Activated gamma-delta T cell treated with Interleukin-2 at 50 U/mL for 16 hours (primary cell): ENCODE data around the gene CDC42SE1.

Experiments
- DNase-seq: peaks from one replicate; pipeline ENCODE4 v3.0.0-alpha.2; 2020

CDC42SE1 gene

DNA sequence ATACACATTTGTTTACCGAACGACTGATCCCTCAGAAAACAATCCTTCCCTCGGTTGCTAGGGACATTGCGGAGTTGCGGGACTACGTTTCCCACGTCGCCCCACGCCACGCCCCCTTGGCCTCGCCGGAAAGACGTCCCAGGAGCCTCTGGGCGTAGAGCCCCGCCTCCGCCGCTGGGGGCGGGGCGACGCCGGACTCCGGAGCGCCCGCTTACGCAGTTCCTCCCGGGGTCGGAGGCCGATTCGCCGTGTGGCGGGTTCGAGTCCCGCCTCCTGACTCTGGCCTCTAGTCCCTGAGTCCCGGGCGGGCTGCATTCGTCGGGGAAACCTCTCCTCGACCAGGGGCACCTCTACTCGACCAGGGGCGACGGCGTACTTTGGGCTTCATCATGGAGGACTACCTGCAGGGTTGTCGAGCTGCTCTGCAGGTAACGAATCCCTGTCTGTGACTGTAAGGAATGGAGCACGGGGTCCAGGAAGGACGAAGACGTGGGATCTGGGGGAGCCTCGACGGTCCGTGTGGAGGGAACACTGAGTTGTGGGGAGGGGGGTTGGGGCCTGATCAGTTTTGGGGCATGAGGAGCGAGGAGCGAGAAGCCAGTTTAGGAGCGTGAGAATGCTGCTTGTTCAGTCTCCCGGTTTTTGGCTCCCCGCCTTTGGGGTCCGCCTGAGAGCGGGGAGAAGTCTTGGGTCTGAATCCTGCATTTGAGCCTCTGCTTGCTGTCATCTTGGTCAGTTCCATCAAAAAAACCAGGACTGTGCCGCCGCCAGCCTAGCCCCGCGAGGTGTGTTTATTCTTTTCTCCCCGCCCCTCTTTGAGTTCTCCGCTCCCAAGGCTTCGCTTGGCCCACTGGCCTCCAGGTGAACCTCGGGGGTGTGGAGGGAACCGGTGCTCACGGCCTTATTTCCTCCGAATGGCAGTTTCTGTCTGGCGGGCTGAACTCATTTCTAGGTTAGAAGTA lies 50.9 kb downstream of the CDC42SE1 start, which contains the start of gene PRUNE1:
TSS of gene PRUNE1 (plus strand) at position 206 of the 962 bp plus-strand sequence. CDS start at position 390, 184 bp downstream.
- DNase-seq: peak; percentile 95

- no peak for DNase-seq
Measured at GRCh38 chr1:151007853-151008243, 51.6 kb downstream of the CDC42SE1 start.

- no peak for DNase-seq
Measured at GRCh38 chr1:151006327-151007052, 52.9 kb downstream of the CDC42SE1 start, which contains the start of gene MINDY1. TSS of gene MINDY1 (minus strand) at chr1:151006902. CDS start at chr1:151002617, 4,285 bp downstream.

DNA sequence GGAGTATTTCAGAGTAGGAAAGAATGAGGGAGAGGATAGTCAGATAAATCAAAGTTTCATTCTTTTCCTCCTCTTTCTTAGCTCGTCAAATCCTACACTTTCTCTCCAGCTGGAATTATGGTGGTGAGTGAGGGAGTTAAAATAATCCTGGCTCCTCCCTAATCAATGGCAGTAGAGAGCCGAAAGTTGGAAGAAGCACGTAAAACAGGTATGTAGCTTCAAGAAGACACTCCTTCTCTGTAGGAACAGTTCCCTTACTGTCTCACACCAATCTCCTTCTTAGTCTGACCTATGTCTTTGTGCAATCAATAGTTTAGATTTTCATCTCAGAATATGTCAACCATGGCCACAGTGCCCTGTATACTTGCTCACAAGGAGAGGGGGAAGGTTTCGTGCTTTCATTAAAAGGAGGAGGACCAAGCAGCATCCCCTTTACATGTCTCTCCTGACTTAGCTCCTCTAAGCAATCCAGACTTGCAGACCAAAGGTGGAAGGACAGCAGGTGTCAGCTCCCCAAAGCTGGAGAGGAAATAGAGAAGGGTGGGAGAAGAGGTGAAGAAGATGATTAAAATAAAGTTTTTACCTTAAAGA lies 53.6 kb downstream of the CDC42SE1 start:
- DNase-seq: no peak

DNA sequence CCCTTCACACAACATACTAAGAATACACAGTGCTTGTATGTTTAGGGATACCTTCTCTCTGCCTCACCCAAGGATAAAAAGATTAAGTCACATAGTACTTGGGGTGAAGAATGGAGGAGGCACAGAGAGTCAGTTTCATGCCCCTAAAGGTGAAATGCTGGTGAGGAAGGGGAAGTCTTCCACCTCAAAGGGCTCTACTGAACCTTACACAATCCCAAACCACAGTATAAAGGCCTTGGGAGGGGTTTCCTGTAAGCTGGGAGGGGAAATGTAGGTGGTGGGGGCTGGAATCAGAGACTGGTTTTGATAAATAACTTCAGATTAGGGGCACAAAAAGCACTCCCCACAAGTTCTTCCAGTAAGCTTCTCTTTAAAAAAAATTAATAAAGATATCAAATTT lies 56.2 kb downstream of the CDC42SE1 start:
- no peak for DNase-seq

DNA sequence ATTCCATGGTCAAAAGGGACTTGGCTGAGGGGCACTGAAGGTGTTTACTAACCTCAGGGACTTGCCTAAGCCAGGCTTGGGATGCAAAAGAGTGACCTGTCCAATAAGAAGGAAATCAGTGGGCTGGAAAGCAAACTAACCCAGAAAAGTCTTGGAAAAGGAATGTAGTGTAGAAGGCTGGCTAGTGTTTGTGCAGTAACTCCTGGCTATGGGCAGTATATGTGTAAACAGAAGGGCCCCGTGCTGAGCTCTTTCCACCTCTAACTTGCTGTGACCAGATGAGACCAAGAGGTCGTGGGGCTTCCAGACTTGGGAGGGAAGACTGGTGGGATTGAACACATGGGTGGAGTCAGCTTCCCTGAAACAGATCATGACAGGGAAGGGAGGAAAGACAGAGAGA lies 56.8 kb downstream of the CDC42SE1 start:
- DNase-seq: no peak

DNA sequence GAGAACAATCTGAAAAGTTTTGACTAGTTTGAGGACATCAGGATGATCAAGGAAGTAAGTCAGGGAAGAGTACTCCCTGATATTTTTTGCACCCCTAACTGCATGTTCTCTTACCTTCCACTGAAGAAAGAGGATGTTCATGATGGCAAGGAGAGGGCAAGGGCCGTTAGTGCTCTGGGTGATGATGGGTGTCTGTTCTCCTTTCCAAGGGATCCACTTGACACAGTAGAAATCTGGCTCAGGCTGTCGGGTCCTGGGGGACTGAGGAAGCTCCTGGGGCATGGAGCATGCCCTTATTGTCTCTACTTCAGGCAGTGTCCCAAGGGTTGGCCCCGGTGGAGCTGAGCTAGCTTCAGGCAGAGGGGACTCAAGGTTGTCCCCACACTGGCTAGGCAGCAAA lies 57.4 kb downstream of the CDC42SE1 start:
- DNase-seq: no peak

- no peak for DNase-seq
Measured at GRCh38 chr1:151001602-151002001, 57.8 kb downstream of the CDC42SE1 start.
